Measurements from ENCODE around the gene ADAMTSL2. TPM values are rescaled to one million over a fixed set of nuclear protein-coding genes. Genes with fewer than 3 reads are reported as not detected.

ADAMTSL2 gene
- total and polyA plus RNA-seq, 4 donors: 1.8 to 18.2 (median 7.7) TPM

DNA sequence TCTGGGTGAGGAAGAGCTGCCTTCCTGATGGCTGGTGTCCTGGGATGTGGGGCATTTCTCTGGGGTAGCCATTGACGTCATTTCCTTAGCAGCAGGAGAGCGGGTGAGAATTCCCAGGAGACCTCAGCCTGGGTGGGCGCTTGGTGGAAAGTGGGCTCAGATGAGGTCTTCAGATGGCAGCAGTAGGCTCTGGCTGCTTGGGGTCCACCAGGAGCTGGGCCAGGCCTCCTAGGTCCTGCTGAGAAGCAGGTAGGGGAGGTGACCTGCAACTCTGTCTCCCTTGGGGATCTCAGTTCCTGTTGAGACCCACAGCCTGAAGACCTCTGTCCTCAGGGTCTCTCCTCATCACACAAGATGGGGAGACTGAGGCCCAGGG lies 43.2 kb downstream of the ADAMTSL2 start:
- H3K27me3 ChIP-seq (ENCODE audit: control insufficient read depth in 4 of 4, insufficient read depth in 4 of 4, low read length in 3 of 4): no peaks in the 10 kb centered on the region

DNA sequence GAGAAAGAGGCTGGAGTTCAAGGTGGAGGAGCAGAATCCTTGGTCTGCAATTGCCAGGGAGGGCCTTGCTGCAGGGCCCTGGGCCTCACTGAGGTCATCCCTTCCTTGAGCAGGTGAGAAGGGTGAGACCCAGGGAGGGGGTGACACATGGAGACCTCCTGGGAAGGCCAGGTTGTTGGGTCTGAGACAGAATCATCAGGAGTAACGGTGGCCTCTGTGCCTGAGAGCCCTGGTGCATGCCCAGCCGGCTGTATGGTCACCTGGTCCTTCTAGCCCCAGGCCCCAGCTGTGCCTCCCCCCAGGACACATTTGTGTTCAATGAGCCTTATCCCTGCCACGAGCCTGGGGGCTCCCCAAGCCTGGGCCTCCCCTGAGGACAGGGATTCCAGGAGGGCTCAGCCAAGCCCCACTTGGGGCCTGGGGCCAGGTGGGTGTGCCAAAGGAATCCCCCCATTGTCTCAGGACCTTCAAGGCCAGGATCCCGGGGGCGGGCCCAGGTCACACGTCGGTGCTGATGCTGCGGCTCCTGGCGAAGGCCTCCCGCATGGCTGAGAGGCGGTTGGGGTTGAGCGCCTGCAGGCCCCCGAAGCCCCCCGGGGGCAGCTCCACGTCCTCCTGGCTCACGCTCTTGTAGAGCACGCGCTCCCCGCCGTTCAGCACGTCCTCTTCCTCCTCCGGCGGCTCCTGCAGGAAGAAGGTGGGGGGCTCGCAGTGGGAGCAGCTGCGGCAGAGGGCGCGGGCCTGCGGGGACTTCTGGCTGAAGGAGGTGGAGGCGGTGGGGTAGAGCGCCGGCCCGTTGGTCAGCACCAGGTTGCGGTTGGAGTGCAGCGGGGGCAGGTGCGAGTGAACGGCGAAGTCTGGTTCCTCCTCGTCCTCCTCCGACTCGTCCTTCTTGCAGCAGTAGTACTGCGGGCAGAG lies 44.3 kb downstream of the ADAMTSL2 start:
- Histone ChIP-seq H3K9ac (ENCODE audit: low read depth in 1 of 2, low read length in 2 of 2) (no peak overlapping the region), H3K9me3 (ENCODE audit: control insufficient read depth in 4 of 4, low read length in 3 of 4) (no peaks in the 10 kb centered on the region), H3K27me3 (ENCODE audit: control insufficient read depth in 4 of 4, insufficient read depth in 4 of 4, low read length in 3 of 4) (no peaks in the 10 kb centered on the region), H3K4me3 (ENCODE audit: low read depth in 1 of 3, low read length in 3 of 3) (no peak overlapping the region), H3K36me3 (ENCODE audit: control insufficient read depth in 4 of 4, insufficient read depth in 3 of 4, low read depth in 1 of 4, low read length in 3 of 4) (no peaks in the 10 kb centered on the region), H3K4me1 (ENCODE audit: control insufficient read depth in 4 of 4, insufficient read depth in 4 of 4, low read length in 3 of 4) (no peaks in the 10 kb centered on the region), H3K27ac (ENCODE audit: low read depth in 1 of 2, low read length in 2 of 2) (peak overlapping the region in 1 of 2 donors; percentile 8)
- no peak for DNase-seq (ENCODE audit: low spot score)
- 58% methylated on average over 41 of the region's 41 CpGs for WGBS
- TF ChIP-seq EGR1 (IDR thresholded peaks at IDR 0.05; ENCODE audit: low read depth in 2 of 2): no peak
- no peak for TF ChIP-seq YY1 (IDR thresholded peaks at IDR 0.05)
- no peak for TF ChIP-seq TAF1 (conservative IDR thresholded peaks at IDR 0.05)
- no peak for TF ChIP-seq GABPA (IDR thresholded peaks at IDR 0.05 in 1 of 2, conservative IDR thresholded peaks at IDR 0.05 in 1 of 2)
- no peak for TF ChIP-seq JUND (IDR thresholded peaks at IDR 0.05)
- TF ChIP-seq, protein P1, sequence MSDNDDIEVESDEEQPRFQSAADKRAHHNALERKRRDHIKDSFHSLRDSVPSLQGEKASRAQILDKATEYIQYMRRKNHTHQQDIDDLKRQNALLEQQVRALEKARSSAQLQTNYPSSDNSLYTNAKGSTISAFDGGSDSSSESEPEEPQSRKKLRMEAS (IDR thresholded peaks at IDR 0.05): no peak
- TF ChIP-seq FOXA1 (IDR thresholded peaks at IDR 0.05): no peak

More for the DNA sequence above, 43.2 kb downstream of the ADAMTSL2 start:
- Histone ChIP-seq H3K9ac (ENCODE audit: low read depth in 1 of 2, low read length in 2 of 2) (no peak overlapping the region), H3K4me1 (ENCODE audit: control insufficient read depth in 4 of 4, insufficient read depth in 4 of 4, low read length in 3 of 4) (no peaks in the 10 kb centered on the region), H3K9me3 (ENCODE audit: control insufficient read depth in 4 of 4, low read length in 3 of 4) (no peaks in the 10 kb centered on the region), H3K27ac (ENCODE audit: low read depth in 1 of 2, low read length in 2 of 2) (peak overlapping the region; percentile 47 to 57), H3K4me3 (ENCODE audit: low read depth in 1 of 3, low read length in 3 of 3) (no peak overlapping the region), H3K36me3 (ENCODE audit: control insufficient read depth in 4 of 4, insufficient read depth in 3 of 4, low read depth in 1 of 4, low read length in 3 of 4) (no peaks in the 10 kb centered on the region)
- 79% methylated on average over 3 of the region's 3 CpGs for WGBS
- TF ChIP-seq, protein P2, sequence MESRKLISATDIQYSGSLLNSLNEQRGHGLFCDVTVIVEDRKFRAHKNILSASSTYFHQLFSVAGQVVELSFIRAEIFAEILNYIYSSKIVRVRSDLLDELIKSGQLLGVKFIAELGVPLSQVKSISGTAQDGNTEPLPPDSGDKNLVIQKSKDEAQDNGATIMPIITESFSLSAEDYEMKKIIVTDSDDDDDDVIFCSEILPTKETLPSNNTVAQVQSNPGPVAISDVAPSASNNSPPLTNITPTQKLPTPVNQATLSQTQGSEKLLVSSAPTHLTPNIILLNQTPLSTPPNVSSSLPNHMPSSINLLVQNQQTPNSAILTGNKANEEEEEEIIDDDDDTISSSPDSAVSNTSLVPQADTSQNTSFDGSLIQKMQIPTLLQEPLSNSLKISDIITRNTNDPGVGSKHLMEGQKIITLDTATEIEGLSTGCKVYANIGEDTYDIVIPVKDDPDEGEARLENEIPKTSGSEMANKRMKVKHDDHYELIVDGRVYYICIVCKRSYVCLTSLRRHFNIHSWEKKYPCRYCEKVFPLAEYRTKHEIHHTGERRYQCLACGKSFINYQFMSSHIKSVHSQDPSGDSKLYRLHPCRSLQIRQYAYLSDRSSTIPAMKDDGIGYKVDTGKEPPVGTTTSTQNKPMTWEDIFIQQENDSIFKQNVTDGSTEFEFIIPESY (IDR thresholded peaks at IDR 0.05): no peak
- no peak for TF ChIP-seq TAF1 (conservative IDR thresholded peaks at IDR 0.05)
- no peak for TF ChIP-seq RAD21 (IDR thresholded peaks at IDR 0.05)
- TF ChIP-seq HNF4G (IDR thresholded peaks at IDR 0.05): no peak
- no peak for DNase-seq (ENCODE audit: low spot score)

DNA sequence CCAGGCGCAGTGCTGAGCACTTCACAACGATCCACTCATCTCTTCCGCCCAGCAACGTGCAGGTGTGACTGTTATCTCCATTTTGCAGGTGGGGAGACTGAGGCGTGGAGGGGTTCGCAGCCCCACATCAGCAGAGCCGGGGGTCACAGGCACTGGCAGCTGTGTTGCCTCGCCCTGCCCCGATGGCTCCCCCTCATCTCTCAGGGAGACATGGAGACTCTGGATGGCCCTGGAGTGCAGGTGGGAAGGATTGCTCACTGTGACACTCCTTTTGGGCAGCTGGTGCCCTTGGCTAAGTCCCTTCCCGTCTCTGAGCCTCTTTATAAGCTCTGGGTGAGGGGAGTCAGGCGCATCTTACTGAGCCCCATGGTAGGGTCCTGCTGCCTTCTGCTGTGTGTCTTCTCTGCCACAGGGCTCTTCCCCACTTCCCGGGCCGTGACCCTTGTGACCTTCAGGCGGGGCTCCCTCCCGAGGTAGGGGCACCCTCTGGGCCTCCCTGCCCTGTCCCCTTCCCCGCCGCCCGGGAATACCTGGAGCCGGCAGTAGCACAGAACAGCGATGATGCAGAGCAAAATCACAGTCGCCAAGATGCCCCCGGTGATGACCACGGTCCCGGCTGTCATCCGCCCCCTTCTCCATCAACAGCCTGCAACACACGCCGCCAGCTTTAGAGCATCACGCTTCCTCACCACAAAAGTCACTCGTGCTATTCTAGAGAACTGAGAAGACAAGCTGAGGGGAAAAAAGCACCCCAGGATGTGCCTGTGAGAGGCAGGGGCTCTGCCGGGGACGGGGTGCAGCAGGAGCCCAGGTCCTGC lies 45.3 kb downstream of the ADAMTSL2 start:
- Histone ChIP-seq H3K36me3 (ENCODE audit: control insufficient read depth in 4 of 4, insufficient read depth in 3 of 4, low read depth in 1 of 4, low read length in 3 of 4) (no peaks in the 10 kb centered on the region), H3K9ac (ENCODE audit: low read depth in 1 of 2, low read length in 2 of 2) (no peak overlapping the region), H3K4me1 (ENCODE audit: control insufficient read depth in 4 of 4, insufficient read depth in 4 of 4, low read length in 3 of 4) (no peaks in the 10 kb centered on the region), H3K27ac (ENCODE audit: low read depth in 1 of 2, low read length in 2 of 2) (peak overlapping the region in 1 of 2 donors; percentile 8), H3K4me3 (ENCODE audit: low read depth in 1 of 3, low read length in 3 of 3) (no peak overlapping the region), H3K9me3 (ENCODE audit: control insufficient read depth in 4 of 4, low read length in 3 of 4) (no peaks in the 10 kb centered on the region), H3K27me3 (ENCODE audit: control insufficient read depth in 4 of 4, insufficient read depth in 4 of 4, low read length in 3 of 4) (no peaks in the 10 kb centered on the region)
- WGBS: 79% methylated on average over 31 of the region's 31 CpGs
- TF ChIP-seq, protein P2 (IDR thresholded peaks at IDR 0.05): no peak
- no peak for DNase-seq (ENCODE audit: low spot score)
